Measurements from ENCODE around the gene DUSP9.
"Not testable (repeated sequence)": the region's sequence is repeated elsewhere in the genome, so short reads cannot be mapped to it uniquely, and the experiment has no call there.

DUSP9 gene

GRCh38 chrX:153646620-153647373 lies at the start of gene DUSP9:
TSS of gene DUSP9 (plus strand) at chrX:153647203. CDS start at chrX:153647954, 751 bp downstream.
- no peak for DNase-seq (ENCODE audit: low spot score)

GRCh38 chrX:153598541-153599191 lies 48.3 kb upstream of the DUSP9 start, which contains the start of gene CCNQ:
TSS of gene CCNQ (minus strand) at chrX:153599139. CDS start at chrX:153599073, 66 bp downstream.
- no peak for DNase-seq (ENCODE audit: low spot score)

- DNase-seq (ENCODE audit: low spot score): peak; percentile 79
Measured at GRCh38 chrX:153599192-153600031, 47.6 kb upstream of the DUSP9 start.

GRCh38 chrX:153600032-153600373 lies 47.0 kb upstream of the DUSP9 start:
- no peak for DNase-seq (ENCODE audit: low spot score)

GRCh38 chrX:153600921-153601320 lies 46.1 kb upstream of the DUSP9 start:
- no peak for DNase-seq (ENCODE audit: low spot score)

GRCh38 chrX:153601511-153602110 lies 45.4 kb upstream of the DUSP9 start:
- peak; percentile 56 for DNase-seq (ENCODE audit: low spot score)

GRCh38 chrX:153602601-153603000 lies 44.4 kb upstream of the DUSP9 start:
- no peak for DNase-seq (ENCODE audit: low spot score)

- no peak for DNase-seq (ENCODE audit: low spot score)
Measured at GRCh38 chrX:153603131-153603656, 43.8 kb upstream of the DUSP9 start.

GRCh38 chrX:153604666-153605380 lies 42.2 kb upstream of the DUSP9 start:
- not testable (repeated sequence) for DNase-seq (ENCODE audit: low spot score)

GRCh38 chrX:153606503-153606902 lies 40.5 kb upstream of the DUSP9 start:
- no peak for DNase-seq (ENCODE audit: low spot score)

- DNase-seq (ENCODE audit: low spot score): no peak
Measured at GRCh38 chrX:153608376-153608775, 38.6 kb upstream of the DUSP9 start.

- DNase-seq (ENCODE audit: low spot score): no peak
Measured at GRCh38 chrX:153608806-153609205, 38.2 kb upstream of the DUSP9 start.

- no peak for DNase-seq (ENCODE audit: low spot score)
Measured at GRCh38 chrX:153609917-153610835, 36.8 kb upstream of the DUSP9 start.

- no peak for DNase-seq (ENCODE audit: low spot score)
Measured at GRCh38 chrX:153610836-153611213, 36.2 kb upstream of the DUSP9 start.

- DNase-seq (ENCODE audit: low spot score): peak; percentile 13
Measured at GRCh38 chrX:153611298-153612095, 35.5 kb upstream of the DUSP9 start.

- DNase-seq (ENCODE audit: low spot score): no peak
Measured at GRCh38 chrX:153612413-153612812, 34.6 kb upstream of the DUSP9 start.

GRCh38 chrX:153614818-153615217 lies 32.2 kb upstream of the DUSP9 start:
- no peak for DNase-seq (ENCODE audit: low spot score)

- no peak for DNase-seq (ENCODE audit: low spot score)
Measured at GRCh38 chrX:153620576-153620975, 26.4 kb upstream of the DUSP9 start.

GRCh38 chrX:153621949-153622598 lies 24.9 kb upstream of the DUSP9 start:
- DNase-seq (ENCODE audit: low spot score): no peak
